Stimulated activated CD4-positive, alpha-beta T cell treated with anti-CD3 and anti-CD28 coated beads, Interleukin-4, amount 100 ng/mL, for 24 hours (primary cell): ENCODE results near the gene DTYMK.

Source experiments
- DNase-seq: peaks from one replicate; pipeline ENCODE4 v3.0.0-alpha.2; 2020

Gene DTYMK

GRCh38 chr2:241686650-241687425 lies at the start of gene DTYMK:
TSS of gene DTYMK (minus strand) at chr2:241686815. CDS start at chr2:241686783, 32 bp downstream.
- DNase-seq, result peak; percentile 95

GRCh38 chr2:241736111-241736510 lies 49.5 kb upstream of the DTYMK start:
- DNase-seq, result no peak

- peak; percentile 94 for DNase-seq
These were observed 48.0 kb upstream of the DTYMK start, which contains the start of gene D2HGDH for GRCh38 chr2:241734467-241735208. TSS of gene D2HGDH (plus strand) at chr2:241734630. CDS start at chr2:241735225, 595 bp downstream.

- DNase-seq, result no peak
These were observed 47.5 kb upstream of the DTYMK start for GRCh38 chr2:241734208-241734466.

GRCh38 chr2:241733391-241734207 lies 47.0 kb upstream of the DTYMK start:
- no peak for DNase-seq

GRCh38 chr2:241732513-241733186 lies 46.0 kb upstream of the DTYMK start:
- peak; percentile 68 for DNase-seq

- DNase-seq, result no peak
These were observed 44.2 kb upstream of the DTYMK start for GRCh38 chr2:241730671-241731293.

- DNase-seq, result no peak
These were observed 43.3 kb upstream of the DTYMK start for GRCh38 chr2:241729868-241730267.

- no peak for DNase-seq
These were observed 42.0 kb upstream of the DTYMK start for GRCh38 chr2:241728627-241729026.

GRCh38 chr2:241728000-241728399 lies 41.4 kb upstream of the DTYMK start:
- DNase-seq, result no peak

GRCh38 chr2:241726459-241726858 lies 39.8 kb upstream of the DTYMK start:
- no peak for DNase-seq

GRCh38 chr2:241724975-241725870 lies 38.6 kb upstream of the DTYMK start:
- no peak for DNase-seq

GRCh38 chr2:241724259-241724974 lies 37.8 kb upstream of the DTYMK start:
- DNase-seq, result peak; percentile 32

GRCh38 chr2:241722896-241723454 lies 36.4 kb upstream of the DTYMK start:
- no peak for DNase-seq

GRCh38 chr2:241721852-241722251 lies 35.2 kb upstream of the DTYMK start:
- DNase-seq, result no peak

GRCh38 chr2:241720560-241720959 lies 33.9 kb upstream of the DTYMK start:
- no peak for DNase-seq

GRCh38 chr2:241720099-241720498 lies 33.5 kb upstream of the DTYMK start:
- no peak for DNase-seq

GRCh38 chr2:241719093-241719492 lies 32.5 kb upstream of the DTYMK start:
- DNase-seq, result no peak

- no peak for DNase-seq
These were observed 22.3 kb upstream of the DTYMK start for GRCh38 chr2:241708879-241709278.

GRCh38 chr2:241706537-241706936 lies 19.9 kb upstream of the DTYMK start:
- no peak for DNase-seq
